Measurements from ENCODE around the gene TRMT10A. TPM values are rescaled to one million over a fixed set of nuclear protein-coding genes. Genes with fewer than 3 reads are reported as not detected.

Gene TRMT10A
- total RNA-seq, 1 experiment from 2014 or later: 7.4 TPM

- no peak for DNase-seq (ENCODE audit: low read depth, low spot score)
- RAD21 ChIA-PET (ENCODE audit: low non-redundant PET in 1 of 2, low total read pairs in 2 of 2, uncharacterized antibody in 2 of 2, unreplicated experiment in 2 of 2): no interaction called here
- Histone ChIP-seq H3K4me3 (replicated peaks in 1 of 2; ENCODE audit: low read depth in 1 of 2, low read length in 2 of 2) (no peak overlapping the region), H3K9me2 (ENCODE audit: insufficient read depth) (no peaks in the 10 kb centered on the region), H3K79me2 (ENCODE audit: insufficient read depth, low read length) (no peaks in the 10 kb centered on the region), H2AFZ (ENCODE audit: low read depth, low read length, poor library complexity, severe bottlenecking) (no peak overlapping the region), H3K27me3 (ENCODE audit: insufficient read depth, low read length) (no peaks in the 10 kb centered on the region), H4K20me1 (ENCODE audit: insufficient read depth) (no peaks in the 10 kb centered on the region), H3K4me1 (ENCODE audit: control insufficient read depth in 1 of 2, insufficient read depth in 2 of 2, low read length in 2 of 2) (no peaks in the 10 kb centered on the region), H3K4me2 (ENCODE audit: low read length) (no peak overlapping the region), H3K36me3 (ENCODE audit: control insufficient read depth in 1 of 2, insufficient read depth in 2 of 2, low read length in 2 of 2) (no peaks in the 10 kb centered on the region), H3K9me3 (ENCODE audit: control insufficient read depth in 1 of 2, insufficient read depth in 1 of 2, low read depth in 1 of 2, low read length in 2 of 2) (no peaks in the 10 kb centered on the region), H3K9ac (ENCODE audit: low read length) (no peak overlapping the region), H3K27ac (ENCODE audit: low read depth, low read length) (no peak overlapping the region)
- BruUV-seq (replicated peaks): no TSS peak
- no peak for ATAC-seq
- TF ChIP-seq ZNF274 (IDR thresholded peaks at IDR 0.05; ENCODE audit: low read depth, low read length) (no peak), ATF3 (IDR thresholded peaks at IDR 0.05) (no peak), ZBTB33 (IDR thresholded peaks at IDR 0.05; ENCODE audit: extremely low read depth, insufficient replicate concordance, low read length) (no peak), ELF1 (IDR thresholded peaks at IDR 0.05; ENCODE audit: borderline replicate concordance, low read depth) (no peak), JUND (IDR thresholded peaks at IDR 0.05) (no peak), EGR1 (IDR thresholded peaks at IDR 0.05; ENCODE audit: low read depth) (no peak), ZFX (IDR thresholded peaks at IDR 0.05) (no peak), RAD21 (IDR thresholded peaks at IDR 0.05; ENCODE audit: low read depth) (no peak)
- POLR2A ChIA-PET: no interaction called here
- intact Hi-C loops (cut with micrococcal nuclease): no loop called here
- CTCF ChIA-PET: no interaction called here
Measured at GRCh38 chr4:99591757-99592156, 27.9 kb upstream of the TRMT10A start.

GRCh38 chr4:99587803-99588202 is 24.0 kb upstream of the TRMT10A start:
- H3K4me1 ChIP-seq (ENCODE audit: control insufficient read depth in 1 of 2, insufficient read depth in 2 of 2, low read length in 2 of 2): no peaks in the 10 kb centered on the region
- no peak for DNase-seq (ENCODE audit: low read depth, low spot score)
- H3K27me3 ChIP-seq (ENCODE audit: insufficient read depth, low read length): no peaks in the 10 kb centered on the region
- POLR2A ChIA-PET: no interaction called here
- H3K4me2 ChIP-seq (ENCODE audit: low read length): no peak overlapping the region
- H3K27ac ChIP-seq (ENCODE audit: low read depth, low read length): no peak overlapping the region
- no peak for ATAC-seq
- RAD21 ChIA-PET (ENCODE audit: low non-redundant PET in 1 of 2, low total read pairs in 2 of 2, uncharacterized antibody in 2 of 2, unreplicated experiment in 2 of 2): no interaction called here
- no peaks in the 10 kb centered on the region for H3K9me2 ChIP-seq (ENCODE audit: insufficient read depth)
- CTCF ChIA-PET: no interaction called here
- no peak overlapping the region for H3K9ac ChIP-seq (ENCODE audit: low read length)
- no TSS peak for BruUV-seq (replicated peaks)
- intact Hi-C loops (cut with micrococcal nuclease): no loop called here
- H2AFZ ChIP-seq (ENCODE audit: low read depth, low read length, poor library complexity, severe bottlenecking): no peak overlapping the region
- no peaks in the 10 kb centered on the region for H3K79me2 ChIP-seq (ENCODE audit: insufficient read depth, low read length)
- no peaks in the 10 kb centered on the region for H3K36me3 ChIP-seq (ENCODE audit: control insufficient read depth in 1 of 2, insufficient read depth in 2 of 2, low read length in 2 of 2)
- no peaks in the 10 kb centered on the region for H3K9me3 ChIP-seq (ENCODE audit: control insufficient read depth in 1 of 2, insufficient read depth in 1 of 2, low read depth in 1 of 2, low read length in 2 of 2)
- H3K4me3 ChIP-seq (replicated peaks in 1 of 2; ENCODE audit: low read depth in 1 of 2, low read length in 2 of 2): no peak overlapping the region
- H4K20me1 ChIP-seq (ENCODE audit: insufficient read depth): no peaks in the 10 kb centered on the region
- TF ChIP-seq EZH2phosphoT487 (IDR thresholded peaks at IDR 0.05; ENCODE audit: borderline replicate concordance) (no peak), ZBTB33 (IDR thresholded peaks at IDR 0.05; ENCODE audit: extremely low read depth, insufficient replicate concordance, low read length) (no peak), JUND (IDR thresholded peaks at IDR 0.05) (no peak), TCF7L2 (IDR thresholded peaks at IDR 0.05; ENCODE audit: borderline replicate concordance, extremely low read depth, insufficient read depth, insufficient read length) (no peak), CEBPB (IDR thresholded peaks at IDR 0.05; ENCODE audit: low read depth) (no peak), POLR2A (IDR thresholded peaks at IDR 0.05; ENCODE audit: borderline replicate concordance, extremely low read depth, insufficient read depth, insufficient read length) (no peak), POLR2AphosphoS5 (IDR thresholded peaks at IDR 0.05; ENCODE audit: low read depth, low read length) (no peak), YY1 (IDR thresholded peaks at IDR 0.05; ENCODE audit: extremely low read depth, insufficient replicate concordance, low read depth, low read length) (no peak), ZNF274 (IDR thresholded peaks at IDR 0.05; ENCODE audit: low read depth, low read length) (no peak), SIN3A (IDR thresholded peaks at IDR 0.05; ENCODE audit: low read depth) (no peak), ELF1 (IDR thresholded peaks at IDR 0.05; ENCODE audit: borderline replicate concordance, low read depth) (no peak), ATF3 (IDR thresholded peaks at IDR 0.05) (no peak)
- TF ChIP-seq, protein P1, sequence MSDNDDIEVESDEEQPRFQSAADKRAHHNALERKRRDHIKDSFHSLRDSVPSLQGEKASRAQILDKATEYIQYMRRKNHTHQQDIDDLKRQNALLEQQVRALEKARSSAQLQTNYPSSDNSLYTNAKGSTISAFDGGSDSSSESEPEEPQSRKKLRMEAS (IDR thresholded peaks at IDR 0.05): no peak

All from HCT116 (cell line).